Activated naive CD8-positive, alpha-beta T cell treated with anti-CD3 and anti-CD28 coated beads, Interleukin-2, amount 50 U/mL, for 16 hours (primary cell): Measurements from ENCODE around the gene APC2.
A peak's percentile ranks its signal among the peaks of the same experiment; 100 is the strongest.
"Not testable (repeated sequence)": the region's sequence is repeated elsewhere in the genome, so short reads cannot be mapped to it uniquely, and the experiment has no call there.

Experiments used
- DNase-seq: peaks from one replicate; pipeline ENCODE4 v3.0.0-alpha.2; 2020; ENCODE audit warnings: low read depth, low spot score

APC2 gene

DNA sequence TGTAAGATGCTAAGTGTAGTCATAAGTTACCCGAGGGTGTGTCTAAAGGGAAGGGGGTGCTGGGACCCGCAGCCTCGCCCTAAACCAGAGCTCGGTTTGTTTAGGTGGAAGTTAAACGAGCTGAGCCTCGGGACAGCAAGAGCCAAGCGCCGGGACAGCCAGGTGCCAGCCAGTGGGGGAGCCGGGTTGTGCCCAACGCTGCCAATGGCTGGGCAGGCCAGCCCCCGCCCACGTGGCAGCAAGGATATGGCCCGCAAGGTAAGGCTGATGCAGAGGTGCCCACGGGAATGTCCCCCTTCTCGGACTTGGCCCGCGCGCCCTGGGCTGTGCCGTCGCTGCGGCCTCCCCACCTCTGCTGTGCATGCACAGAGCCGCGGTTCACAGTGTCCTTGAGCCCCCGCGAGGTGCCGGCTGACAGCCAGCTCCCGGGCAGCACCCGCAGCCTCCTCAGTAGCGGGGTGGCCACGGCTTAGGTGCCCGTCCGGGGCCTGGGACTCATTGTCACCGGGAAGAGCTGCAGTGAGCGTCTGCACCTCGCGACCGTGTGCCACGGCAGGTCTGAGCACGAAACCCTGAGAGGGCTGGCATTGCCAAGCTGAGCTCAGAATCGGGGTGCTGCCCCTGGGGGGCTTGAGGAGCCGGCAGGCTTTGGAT lies 21.1 kb upstream of the APC2 start:
- no peak for DNase-seq

DNA sequence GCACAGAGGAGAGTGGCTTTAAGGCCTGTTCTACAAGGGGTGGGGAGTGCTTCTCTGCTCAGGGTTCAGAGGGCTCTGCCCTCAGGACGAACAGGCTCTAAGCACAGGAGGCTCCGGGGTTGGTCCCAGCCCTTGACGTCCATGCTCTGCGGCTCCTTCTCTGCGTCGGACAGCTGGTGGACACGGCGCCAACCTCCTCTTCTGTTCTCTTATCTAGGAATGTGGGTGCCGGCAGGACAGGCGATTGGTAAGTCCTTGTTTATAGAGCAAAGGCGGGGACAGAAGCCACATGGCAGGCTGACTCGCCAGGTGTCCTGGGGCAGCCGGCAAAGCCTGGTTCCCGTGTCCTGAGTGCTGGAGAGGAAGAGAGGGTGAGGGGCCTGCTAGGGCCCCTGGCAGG lies 20.2 kb upstream of the APC2 start:
- no peak for DNase-seq

DNA sequence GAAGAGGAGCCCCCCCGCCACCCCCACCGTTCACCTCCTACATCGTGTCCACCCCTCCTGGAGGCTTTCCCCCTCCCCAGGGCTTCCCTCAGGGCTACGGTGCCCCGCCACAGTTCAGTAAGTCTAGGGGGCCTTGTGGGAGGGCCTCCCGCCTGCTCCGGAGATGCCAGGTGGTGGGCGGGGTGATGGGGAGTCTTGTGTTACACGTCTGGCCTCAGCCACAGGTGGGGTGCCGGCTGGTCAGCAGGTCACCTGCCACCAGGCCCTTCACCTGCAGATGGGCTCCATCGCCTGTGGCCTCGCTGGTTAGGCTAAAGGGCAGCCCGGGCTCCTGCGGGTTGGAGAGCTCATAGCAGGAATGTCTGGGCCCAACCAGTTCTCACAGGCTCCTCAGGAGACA lies 19.7 kb upstream of the APC2 start:
- no peak for DNase-seq

DNA sequence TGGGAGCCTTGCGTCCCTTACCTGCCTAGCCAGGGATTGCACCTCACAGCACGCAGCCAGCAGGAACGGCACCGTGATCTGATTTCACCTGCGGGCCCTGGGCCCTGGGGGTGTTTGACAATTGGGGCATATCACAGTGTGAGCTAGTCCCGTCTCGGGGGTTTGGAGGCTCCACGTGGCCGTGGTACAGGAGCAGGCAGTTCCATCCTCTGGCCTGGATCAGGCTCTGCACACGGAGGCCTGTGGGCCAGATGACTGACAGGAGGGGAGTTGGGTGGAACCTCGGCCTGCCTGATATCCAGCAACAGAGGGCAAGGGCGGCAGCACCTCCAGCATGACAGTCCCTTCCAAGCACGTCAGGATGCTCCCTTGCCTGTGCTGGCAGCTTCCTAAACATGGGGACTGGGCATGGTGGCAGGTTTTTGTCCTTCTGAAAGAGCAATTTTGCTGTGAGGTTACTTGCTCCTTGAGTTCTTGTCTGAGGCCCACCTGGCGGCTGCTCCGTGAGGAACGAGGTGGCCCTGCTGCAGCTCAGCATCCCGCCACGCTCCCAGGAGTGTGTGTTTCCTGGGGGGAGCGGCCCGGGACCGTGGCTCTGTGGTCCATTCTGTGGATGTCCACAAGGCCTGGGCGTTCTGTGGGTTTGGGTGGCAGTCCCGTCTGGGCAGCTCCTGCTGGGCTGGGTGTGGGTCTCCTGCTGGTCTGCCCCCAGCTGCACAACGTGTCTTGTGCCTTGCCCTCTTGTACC lies 18.0 kb upstream of the APC2 start:
- no peak for DNase-seq

DNA sequence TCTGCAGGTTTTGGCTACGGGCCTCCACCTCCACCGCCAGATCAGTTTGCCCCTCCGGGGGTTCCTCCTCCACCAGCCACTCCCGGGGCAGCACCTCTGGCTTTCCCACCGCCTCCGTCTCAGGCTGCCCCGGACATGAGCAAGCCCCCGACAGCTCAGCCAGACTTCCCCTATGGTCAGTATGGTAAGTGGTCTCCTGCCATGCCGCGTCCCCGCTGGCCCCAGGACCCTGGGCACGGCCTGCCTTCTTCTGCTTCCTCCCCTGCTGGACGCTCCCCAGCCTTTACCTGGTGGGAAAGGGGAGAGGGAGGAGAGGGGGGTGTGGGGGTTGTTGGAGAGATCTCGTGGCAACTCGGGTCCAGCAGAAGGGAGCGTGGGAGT lies 17.4 kb upstream of the APC2 start:
- DNase-seq, result no peak

DNA sequence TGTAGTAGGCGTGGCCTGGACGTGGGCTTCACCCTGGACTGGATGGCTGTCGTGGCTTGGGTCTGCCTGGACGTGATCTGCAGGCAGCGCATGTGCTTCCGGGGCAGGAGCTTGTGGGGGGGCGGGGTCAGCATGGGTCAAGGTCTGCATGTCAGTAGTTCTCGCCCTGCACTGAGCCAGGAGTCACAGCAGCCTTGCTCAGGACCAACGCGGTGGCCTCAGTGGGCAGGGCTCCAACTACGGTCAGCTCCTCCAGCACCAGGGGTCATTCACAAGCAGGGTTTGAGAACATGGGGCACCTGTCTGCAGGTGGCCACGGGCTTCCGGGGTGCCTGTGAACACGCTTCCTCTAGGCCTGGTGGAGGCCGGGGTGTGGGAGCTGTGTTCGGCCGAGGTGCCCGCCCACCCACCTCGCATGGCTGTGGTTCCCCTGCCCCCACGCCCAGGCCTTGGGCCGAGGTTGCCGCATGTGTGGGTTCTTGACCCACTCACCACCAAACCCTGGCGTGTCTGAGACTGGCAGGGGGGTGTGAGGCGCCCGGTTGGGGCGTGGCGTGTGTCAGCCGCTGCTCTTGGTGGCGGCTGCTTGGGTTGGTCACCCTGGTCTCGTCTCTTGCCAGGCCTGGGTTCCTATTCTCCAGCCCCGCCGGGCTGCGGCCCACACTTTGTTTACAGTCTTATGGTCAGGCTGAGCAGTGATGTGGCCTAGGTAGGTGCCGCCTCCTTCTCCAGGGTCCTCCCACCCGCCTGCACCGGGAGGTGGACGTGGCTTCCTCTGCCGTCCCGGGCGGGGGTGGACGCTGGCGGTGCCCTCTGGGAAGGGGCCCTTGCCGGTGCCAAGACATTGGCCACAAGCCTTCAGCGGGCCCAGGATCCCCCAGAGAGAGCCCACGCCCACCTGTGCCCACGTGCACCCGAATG lies 16.5 kb upstream of the APC2 start:
- DNase-seq, result no peak

DNA sequence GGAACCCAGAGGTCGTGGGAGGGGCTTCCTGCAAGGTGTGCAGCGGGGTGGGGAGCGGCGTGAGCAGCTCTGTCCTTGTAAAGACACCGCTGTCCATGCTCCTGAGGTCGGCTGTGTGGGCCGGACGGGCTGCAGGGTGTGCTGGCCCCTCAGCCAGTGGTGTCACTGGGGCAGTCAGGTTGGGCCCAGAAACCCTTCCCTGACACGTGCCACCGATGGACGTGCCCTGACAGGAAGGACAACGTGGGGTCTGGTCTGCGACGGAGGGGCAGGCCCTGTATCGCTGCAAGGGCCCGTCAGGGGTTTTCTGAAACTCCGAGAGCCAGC lies 15.9 kb upstream of the APC2 start:
- no peak for DNase-seq

DNA sequence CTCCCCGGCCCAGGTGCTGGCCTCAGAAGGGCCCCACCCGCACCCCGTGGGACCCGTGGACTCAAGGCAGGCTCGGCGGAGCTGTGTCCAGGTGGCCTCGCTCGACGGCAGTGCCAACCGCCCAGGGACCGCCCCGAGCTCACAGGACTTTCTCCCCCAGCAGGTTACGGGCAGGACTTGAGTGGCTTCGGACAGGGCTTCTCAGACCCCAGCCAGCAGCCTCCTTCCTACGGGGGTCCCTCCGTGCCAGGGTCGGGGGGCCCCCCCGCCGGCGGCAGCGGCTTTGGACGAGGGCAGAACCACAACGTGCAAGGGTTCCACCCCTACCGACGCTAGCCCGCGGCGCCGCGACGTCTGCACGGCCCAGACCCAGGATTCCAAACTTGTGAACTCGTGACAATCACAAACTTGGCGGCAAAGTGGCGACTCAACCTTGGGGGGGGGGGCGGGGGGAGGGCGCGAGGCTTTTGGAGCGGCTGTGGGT lies 15.3 kb upstream of the APC2 start:
- DNase-seq, result no peak

DNA sequence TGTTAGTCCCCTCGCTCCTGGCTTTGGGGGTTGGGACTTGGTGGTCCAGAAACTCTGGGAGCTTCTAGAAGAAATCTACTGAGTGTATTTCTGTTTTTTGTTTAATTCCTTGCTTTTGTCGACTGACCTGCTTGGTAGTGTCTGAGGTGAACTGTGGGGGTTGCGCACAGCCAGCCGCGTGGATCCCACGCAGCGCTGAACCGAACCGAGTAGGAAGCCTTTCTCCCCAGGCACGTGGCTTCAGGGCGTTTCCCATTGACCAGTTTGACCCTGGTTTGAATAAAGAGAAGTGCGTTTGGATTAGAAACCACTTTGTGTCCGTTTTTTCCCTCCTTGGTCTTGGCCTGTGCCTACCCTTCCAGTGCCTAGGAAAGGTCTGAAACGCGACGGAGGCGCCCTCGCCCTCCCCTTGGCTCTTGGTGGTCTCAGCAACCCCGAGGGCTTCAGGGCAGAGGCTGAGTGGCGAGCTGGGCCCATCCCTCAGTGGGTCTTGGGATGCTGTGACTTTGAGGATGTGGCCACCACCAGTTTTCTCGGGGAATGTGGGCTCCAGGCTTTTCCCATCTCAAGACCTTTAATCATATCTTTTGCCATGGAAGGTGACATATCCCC lies 14.4 kb upstream of the APC2 start:
- DNase-seq, result no peak

DNA sequence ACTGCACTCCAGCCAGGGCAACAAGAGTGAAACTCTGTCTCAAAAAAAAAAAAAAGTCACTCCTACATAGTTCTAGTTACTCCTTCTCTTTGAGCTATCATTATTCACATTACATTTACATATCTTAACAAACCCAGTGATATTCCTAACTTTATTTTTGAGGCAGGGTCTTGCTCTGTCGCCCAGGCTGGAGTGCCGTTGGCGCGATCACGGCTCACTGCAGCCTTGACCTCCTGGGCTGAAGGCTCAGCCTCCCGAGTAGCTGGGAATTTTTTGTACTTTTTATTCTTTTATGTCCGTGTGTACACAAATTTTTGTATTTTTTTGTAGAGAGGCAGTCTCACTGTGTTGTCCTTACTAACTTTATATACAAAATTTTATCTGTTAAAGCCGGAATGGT lies 12.3 kb upstream of the APC2 start:
- DNase-seq, result no peak

DNA sequence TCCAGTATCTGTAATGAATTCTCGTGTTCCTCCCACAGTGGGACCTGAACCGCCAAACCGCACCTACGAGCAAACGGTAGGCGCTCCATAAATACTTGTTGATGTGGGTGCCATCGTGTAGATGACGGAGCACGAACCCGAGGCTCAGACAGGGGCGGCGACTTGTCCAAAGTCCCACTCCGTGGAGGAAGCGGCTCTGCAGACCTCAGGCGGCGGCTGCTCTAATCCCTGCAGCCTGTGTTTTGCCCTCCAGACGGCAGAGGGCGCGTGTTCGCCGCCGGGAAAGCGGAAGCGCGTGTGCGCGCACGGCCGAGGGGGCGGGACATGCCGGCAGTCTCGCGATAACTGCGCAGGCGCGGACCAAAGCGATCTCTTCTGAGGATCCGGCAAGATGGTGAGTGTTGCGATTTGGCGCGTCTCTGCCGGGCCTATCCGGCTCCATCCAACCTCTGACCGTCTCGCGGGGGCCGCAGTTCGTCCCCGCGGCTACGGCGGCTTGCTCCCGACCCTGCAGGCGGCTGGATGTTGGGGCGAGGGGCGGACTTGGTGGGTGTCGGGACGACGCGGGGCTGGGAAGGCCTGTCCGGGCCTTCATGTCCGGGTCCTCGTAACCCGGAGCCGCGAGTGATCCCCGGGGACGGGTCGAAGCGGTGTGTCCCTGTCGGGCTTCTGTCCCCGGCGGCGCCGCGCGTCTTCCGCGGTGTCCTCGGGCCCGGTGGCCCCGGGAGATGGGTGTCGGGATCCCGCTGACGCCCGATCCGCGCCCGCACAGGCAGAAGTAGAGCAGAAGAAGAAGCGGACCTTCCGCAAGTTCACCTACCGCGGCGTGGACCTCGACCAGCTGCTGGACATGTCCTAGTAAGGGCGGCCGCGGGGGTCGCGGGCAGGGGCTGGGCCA lies 11.6 kb upstream of the APC2 start, which contains the start of gene RPS15:
Gene RPS15 (plus strand): TSS at position 362 of the 898 bp plus-strand sequence. CDS start 30 bp downstream, at position 392.
- DNase-seq, result peak; percentile 85

DNA sequence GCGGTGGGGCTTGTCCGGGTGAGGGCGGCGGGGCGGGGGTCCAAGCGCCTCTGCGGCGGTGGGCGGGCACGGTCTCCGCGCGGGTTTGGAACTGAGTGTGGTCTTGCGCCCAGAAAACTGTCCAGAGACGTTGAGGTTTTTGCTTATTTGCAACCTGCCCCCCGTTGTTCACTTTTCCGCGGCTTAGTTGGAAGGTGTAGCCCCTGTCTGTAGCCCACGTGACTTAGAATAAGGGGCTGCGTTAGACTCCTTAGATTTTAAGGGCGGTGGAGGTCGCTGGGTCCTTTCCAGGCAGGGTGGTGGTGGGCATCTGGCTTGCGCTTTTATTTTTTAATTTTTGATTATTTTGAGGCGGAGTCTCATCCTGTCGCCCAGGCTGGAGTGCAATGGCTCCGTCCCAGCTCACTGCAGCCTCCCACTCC lies 11.0 kb upstream of the APC2 start:
- DNase-seq, result no peak

DNA sequence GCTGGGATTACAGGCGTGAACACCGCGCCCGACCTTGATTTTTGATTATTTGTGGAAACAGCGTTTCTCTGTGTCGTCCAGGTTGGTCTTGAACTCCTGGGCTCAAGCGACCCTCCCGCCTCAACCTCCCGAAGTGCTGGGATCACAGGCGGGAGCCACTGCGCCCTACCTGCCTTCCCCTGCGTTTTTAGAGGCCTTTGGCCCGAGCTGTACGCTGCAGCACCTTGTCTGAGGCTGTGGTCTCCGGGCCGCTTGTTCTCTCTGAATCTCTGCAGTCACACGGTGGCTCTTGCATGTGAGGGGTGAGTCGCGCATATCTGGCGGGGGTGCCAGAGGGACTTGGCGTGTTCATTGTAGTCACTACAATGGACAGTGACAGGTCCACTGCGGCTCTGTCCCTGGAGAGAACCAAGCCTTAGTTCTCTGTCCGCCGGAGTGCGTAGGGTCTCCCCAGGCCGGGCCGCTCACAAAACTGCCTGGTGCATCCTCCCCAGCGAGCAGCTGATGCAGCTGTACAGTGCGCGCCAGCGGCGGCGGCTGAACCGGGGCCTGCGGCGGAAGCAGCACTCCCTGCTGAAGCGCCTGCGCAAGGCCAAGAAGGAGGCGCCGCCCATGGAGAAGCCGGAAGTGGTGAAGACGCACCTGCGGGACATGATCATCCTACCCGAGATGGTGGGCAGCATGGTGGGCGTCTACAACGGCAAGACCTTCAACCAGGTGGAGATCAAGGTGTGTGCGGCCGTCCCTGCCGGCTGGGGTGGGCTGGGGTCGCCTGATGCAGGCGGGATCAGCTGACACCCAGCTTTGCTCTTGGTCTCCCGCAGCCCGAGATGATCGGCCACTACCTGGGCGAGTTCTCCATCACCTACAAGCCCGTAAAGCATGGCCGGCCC lies 10.2 kb upstream of the APC2 start:
- DNase-seq, result not testable (repeated sequence)

DNA sequence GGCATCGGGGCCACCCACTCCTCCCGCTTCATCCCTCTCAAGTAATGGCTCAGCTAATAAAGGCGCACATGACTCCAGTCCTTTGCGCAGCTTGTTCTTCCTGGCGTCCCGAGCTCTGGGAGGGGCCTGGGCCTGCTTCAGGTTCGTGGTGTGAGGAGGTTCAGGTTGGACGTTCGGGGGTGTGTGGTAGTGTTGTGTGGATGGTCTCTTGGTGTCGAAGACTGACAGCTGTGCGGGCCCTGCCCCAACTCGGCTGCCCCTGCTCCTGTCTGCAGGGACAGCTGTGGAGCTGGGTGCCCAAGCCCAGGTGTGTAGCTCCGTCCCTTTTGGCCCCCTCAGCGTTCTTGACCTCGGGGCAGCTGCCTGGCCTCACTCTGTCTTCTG lies 9.5 kb upstream of the APC2 start:
- no peak for DNase-seq

DNA sequence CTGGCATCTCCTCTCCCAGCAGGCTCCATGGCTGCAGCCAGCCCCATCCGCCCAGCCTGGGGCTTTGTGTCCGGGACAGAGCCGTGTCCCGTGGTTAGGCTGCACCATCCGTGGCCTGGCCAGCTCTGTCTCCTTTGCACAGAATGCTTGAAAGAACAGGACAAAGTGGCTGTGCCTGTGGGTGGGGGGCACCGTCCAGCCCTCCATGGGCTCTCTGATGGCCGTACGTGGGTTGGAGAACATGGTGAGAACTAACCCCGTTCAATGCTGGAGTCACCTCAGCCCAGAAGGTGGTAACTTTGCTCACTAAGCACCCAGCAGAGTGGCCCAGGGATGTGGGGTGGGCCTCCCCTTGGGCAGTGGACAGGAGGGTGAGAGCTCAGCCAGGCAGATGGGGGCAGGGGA lies 8.9 kb upstream of the APC2 start:
- no peak for DNase-seq

DNA sequence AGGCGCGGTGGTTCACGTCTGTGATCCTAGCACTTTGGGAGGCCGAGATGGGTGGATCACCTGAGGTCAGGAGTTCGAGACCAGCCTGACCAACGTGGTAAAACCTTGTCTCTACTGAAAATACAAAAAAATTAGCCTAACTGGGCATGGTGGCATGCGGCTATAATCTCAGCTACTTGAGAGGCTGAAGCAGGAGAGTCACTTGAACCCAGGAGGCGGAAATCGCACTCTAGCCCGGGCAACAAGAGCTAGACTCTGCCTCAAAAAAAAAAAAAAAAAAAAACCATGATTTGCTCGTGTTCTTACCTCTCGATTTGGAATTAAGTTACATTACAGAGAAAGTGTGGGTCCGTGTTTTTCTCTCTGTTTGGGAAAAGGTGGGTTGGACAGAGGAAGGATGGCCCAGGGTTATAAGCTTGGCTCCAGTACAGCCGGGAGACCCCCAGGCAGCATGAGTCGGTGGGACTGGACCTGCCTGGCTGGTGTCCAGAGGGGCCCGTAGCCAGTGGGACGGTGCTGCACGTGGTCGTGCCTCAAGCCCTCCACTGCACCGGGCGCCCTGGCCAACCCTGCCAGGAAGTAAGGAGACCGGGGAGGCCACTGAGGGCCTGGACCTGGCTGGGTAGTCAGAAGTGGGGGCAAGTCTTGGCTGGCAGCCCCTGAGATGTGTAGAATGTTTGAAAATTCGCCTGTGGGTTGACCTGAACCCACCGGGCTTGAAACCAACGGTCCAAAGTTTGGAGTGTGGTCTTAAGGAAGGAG lies 8.1 kb upstream of the APC2 start:
- no peak for DNase-seq

DNA sequence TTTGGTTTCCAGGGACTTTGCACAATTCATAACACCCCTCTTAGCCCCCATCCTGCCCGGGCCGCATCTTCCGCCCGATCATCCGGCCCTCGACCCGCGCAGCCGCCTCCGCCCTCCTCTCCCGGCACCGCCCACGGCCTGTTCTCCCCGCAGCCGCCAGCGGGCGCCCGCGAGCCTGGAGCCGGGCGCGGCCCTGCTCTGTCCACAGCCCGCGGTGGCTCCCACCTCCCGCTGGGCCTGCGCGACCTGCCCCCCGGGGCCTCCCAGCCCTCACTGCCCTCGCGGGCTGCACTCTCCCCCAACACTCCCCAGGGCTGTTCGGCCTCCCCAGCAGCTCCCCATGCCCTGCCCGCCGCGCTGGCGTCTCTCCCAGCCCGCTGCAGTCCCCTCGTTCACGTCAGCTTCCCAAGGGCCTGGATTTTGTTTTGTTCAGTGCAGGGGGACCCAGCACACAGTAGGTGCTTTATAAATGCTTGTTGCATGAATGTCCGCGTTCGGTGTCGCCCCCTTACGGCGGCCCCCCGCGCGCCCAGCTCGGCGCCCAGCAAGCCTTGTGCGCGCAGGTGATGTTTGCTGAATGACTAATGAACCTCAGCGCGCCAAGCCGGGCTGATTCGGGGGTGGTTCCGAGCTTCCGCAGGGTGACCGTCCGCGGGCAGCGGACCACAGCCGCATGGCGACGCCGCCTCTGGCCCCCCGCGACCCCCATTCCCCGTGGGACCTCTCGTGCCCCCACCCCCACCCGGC lies 4.6 kb upstream of the APC2 start:
- peak; percentile 49 for DNase-seq

DNA sequence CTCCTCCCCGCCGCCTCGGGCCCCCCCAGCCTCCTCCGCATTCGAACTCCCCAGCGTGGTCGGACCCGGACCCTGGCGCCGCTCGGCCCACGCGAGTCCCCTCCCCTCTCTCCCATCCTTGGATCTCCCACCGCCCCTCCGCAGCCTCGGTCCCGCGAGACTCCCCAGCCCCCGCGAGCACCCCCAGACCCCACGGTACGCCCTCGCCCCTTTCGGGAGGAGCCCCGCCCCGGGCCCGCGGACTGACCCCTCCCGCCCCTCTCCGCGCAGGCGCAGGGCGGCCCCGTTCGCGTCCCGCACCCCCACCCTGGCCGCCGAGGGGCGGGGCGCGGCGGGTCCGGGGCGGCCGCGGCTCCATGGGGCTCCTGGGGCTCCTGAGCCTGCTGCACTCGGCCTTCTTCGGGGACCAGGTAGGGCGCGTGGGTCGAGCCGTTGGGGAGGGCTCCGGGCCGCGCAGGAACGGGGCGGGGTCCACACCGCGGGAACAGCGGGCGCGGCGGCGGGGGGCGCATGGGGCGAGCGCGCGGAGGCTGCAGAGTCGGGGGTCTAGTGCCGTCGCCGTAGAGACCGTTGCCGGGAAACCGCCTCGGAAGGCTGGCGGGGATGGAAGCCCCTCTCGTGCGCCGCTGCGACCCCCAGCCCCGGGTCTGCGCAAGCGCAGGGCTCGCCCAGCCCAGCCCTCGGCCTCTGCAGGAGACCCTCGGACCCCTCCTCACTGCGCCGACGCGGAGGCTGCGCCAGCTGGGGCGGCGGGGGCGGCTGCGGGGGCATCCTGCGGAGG lies 3.8 kb upstream of the APC2 start:
- DNase-seq, result no peak
